Measurements from ENCODE around the gene URB2. TPM values are rescaled to one million over a fixed set of nuclear protein-coding genes. Genes with fewer than 3 reads are reported as not detected.

The URB2 gene
- total RNA-seq, 1 experiment from 2014 or later: 53.2 TPM

DNA sequence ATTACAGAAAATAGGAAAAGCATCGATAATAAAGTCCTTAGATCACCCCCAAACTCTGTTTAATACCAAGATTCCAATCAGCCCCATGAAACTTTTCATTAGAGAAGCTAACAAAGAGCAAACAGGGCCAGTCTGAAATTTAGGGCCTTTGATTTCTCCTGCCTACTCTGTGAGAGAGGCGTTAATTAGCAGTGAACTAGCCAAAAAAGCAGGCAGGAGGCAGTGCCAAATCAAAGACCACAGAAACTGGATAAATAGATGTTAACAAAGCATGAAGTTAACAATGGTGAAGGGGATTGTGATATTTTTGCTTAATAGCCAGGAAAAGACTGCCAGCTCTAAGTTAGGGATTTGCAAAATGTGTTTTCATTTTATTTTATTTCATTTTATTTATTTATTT, 11.3 kb upstream of the URB2 start:
- Histone ChIP-seq H3K4me2 (ENCODE audit: insufficient read depth, insufficient read length, low read length) (no peak overlapping the region), H3K18ac (ENCODE audit: insufficient read length, low read depth, low read length) (no peak overlapping the region), H4K20me1 (ENCODE audit: control insufficient read depth, insufficient read depth, insufficient read length) (no peaks in the 10 kb centered on the region), H3K9ac (ENCODE audit: extremely low read depth, insufficient read length, low read length) (no peak overlapping the region), H3K9me3 (ENCODE audit: control insufficient read depth, low read depth, low read length) (no peaks in the 10 kb centered on the region), H3K56ac (ENCODE audit: insufficient read length, low read depth, low read length) (no peak overlapping the region), H3K14ac (ENCODE audit: insufficient read depth, low read length) (no peak overlapping the region), H2BK5ac (ENCODE audit: insufficient read length, low read length) (no peak overlapping the region), H4K91ac (ENCODE audit: insufficient read length, low read depth, low read length) (no peak overlapping the region), H2BK15ac (ENCODE audit: low read depth, low read length) (no peak overlapping the region), H3K4me1 (ENCODE audit: insufficient read depth, low read length) (no peaks in the 10 kb centered on the region), H4K5ac (ENCODE audit: insufficient read length, low read depth, low read length) (no peak overlapping the region), H4K8ac (replicated peaks; ENCODE audit: insufficient read length, low read depth, low read length) (no peak overlapping the region), H3K79me1 (ENCODE audit: insufficient read depth, low read depth, low read length, poor library complexity, severe bottlenecking) (peaks cover 3% of the 10 kb centered on the region), H3T11ph (ENCODE audit: low read length) (no peak overlapping the region), H3K79me2 (ENCODE audit: insufficient read depth, low read length) (peaks cover 3% of the 10 kb centered on the region; the same call in 1 of the 2 replicates), H2AK5ac (ENCODE audit: insufficient read length, low read length) (no peak overlapping the region), H2BK120ac (ENCODE audit: low read depth, low read length, poor library complexity, severe bottlenecking) (no peak overlapping the region), H2BK12ac (ENCODE audit: insufficient read length, low read depth, low read length) (no peak overlapping the region), H3K27me3 (ENCODE audit: insufficient read depth, low read length) (no peaks in the 10 kb centered on the region), H2BK20ac (ENCODE audit: low read depth, low read length, poor library complexity, severe bottlenecking) (no peak overlapping the region), H3K27ac (ENCODE audit: insufficient read length, low read depth, low read length) (no peak overlapping the region), H3K23ac (ENCODE audit: insufficient read length, low read depth, low read length) (no peak overlapping the region), H3K23me2 (ENCODE audit: insufficient read length, low read depth, low read length, poor library complexity, severe bottlenecking) (no peaks in the 10 kb centered on the region), H3K4ac (ENCODE audit: low read depth, low read length) (no peak overlapping the region), H2AFZ (ENCODE audit: low read length) (no peak overlapping the region)
- WGBS (ENCODE audit: extremely low coverage, insufficient read length, low lambda C conversion rate): no CpG with 5 or more reads among the region's 2 CpGs
- peaks cover 3 to 10% of the 10 kb centered on the region in 2 experiments for H3K4me1 Mint-ChIP-seq
- DNase-seq: no peak
- H3K36me3 Mint-ChIP-seq (ENCODE audit: insufficient read depth in 1 of 3, low read depth in 3 of 3): peaks cover 10 to 44% (median 31%) of the 10 kb centered on the region in 3 experiments; a peak in 6 of 7 replicates
- no peaks in the 10 kb centered on the region for H3K27me3 Mint-ChIP-seq (ENCODE audit: low read depth)
- H3K4me3 Mint-ChIP-seq: no peak overlapping the region
- TF ChIP-seq, protein P1, sequence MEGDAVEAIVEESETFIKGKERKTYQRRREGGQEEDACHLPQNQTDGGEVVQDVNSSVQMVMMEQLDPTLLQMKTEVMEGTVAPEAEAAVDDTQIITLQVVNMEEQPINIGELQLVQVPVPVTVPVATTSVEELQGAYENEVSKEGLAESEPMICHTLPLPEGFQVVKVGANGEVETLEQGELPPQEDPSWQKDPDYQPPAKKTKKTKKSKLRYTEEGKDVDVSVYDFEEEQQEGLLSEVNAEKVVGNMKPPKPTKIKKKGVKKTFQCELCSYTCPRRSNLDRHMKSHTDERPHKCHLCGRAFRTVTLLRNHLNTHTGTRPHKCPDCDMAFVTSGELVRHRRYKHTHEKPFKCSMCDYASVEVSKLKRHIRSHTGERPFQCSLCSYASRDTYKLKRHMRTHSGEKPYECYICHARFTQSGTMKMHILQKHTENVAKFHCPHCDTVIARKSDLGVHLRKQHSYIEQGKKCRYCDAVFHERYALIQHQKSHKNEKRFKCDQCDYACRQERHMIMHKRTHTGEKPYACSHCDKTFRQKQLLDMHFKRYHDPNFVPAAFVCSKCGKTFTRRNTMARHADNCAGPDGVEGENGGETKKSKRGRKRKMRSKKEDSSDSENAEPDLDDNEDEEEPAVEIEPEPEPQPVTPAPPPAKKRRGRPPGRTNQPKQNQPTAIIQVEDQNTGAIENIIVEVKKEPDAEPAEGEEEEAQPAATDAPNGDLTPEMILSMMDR (conservative IDR thresholded peaks at IDR 0.05): no peak
- no peak overlapping the region for H3K27ac Mint-ChIP-seq
- H3K9me3 Mint-ChIP-seq: no peaks in the 10 kb centered on the region

Data from H9 (cell line).